K562 (cell line): ENCODE data around the gene RAD54L. TPM values are rescaled to one million over a fixed set of nuclear protein-coding genes. Genes with fewer than 3 reads are reported as not detected.

Experiments
- AFF4 ChIP-seq: sonication (generic); formaldehyde crosslinking; IDR thresholded peaks from 2 replicates; pipeline ENCODE4 v1.8.0; 2023; ENCODE audit warnings: mild to moderate bottlenecking, missing genetic modification reagents
- CREB1 ChIP-seq, 2 experiments: sonication (generic) in 1 of 2; formaldehyde crosslinking in 1 of 2; IDR thresholded peaks; 2 replicates each; pipeline versions ENCODE4 v1.6.1 to v1.8.0; 2012 to 2022; ENCODE audit warnings: inconsistent platforms in 1 of 2, mild to moderate bottlenecking in 1 of 2, missing genetic modification reagents in 1 of 2, moderate library complexity in 1 of 2
- HBP1 ChIP-seq: fragments of 450-650 bp; formaldehyde crosslinking; IDR thresholded peaks from 2 replicates; pipeline ENCODE4 v1.4.0; 2022; ENCODE audit warnings: missing genetic modification characterization
- HNRNPLL ChIP-seq: fragments of 200-400 bp; formaldehyde crosslinking; IDR thresholded peaks from 2 replicates; pipeline ENCODE4 v1.6.1; 2017; ENCODE audit warnings: low read length, low read depth, mild to moderate bottlenecking; ENCODE audit not compliant: poor library complexity, severe bottlenecking
- KDM1A ChIP-seq, 2 experiments: fragments of 450-650 bp; IDR thresholded peaks; 2 replicates each; pipeline ENCODE4 v1.6.1; 2016; ENCODE audit warnings: mild to moderate bottlenecking in 2 of 2
- LCOR ChIP-seq: sonication (generic); formaldehyde crosslinking; IDR thresholded peaks from 2 replicates; pipeline ENCODE4 v1.8.0; 2022; ENCODE audit warnings: mild to moderate bottlenecking, missing genetic modification reagents
- MXD1 ChIP-seq: fragments of 250-450 bp; sonication (Bioruptor Pico); IDR thresholded peaks from 2 replicates; pipeline ENCODE4 v1.8.0; 2021; ENCODE audit warnings: borderline replicate concordance, mild to moderate bottlenecking, moderate library complexity; ENCODE audit not compliant: poor library complexity, severe bottlenecking
- NFATC3 ChIP-seq: fragments of 450-650 bp; IDR thresholded peaks from 2 replicates; pipeline ENCODE4 v1.6.1; 2017; ENCODE audit warnings: mild to moderate bottlenecking
- RAD51 ChIP-seq: fragments of 450-650 bp; IDR thresholded peaks from 2 replicates; pipeline ENCODE4 v1.7.1; 2016; ENCODE audit warnings: low read depth, mild to moderate bottlenecking, borderline replicate concordance
- SREBF2 ChIP-seq: sonication (generic); formaldehyde crosslinking; IDR thresholded peaks from 2 replicates; pipeline ENCODE4 v1.4.0; 2020; ENCODE audit warnings: mild to moderate bottlenecking, missing genetic modification reagents
- TRIM28 ChIP-seq: fragments of 450-650 bp; IDR thresholded peaks from 2 replicates; pipeline ENCODE4 v1.6.1; 2017
- VEZF1 ChIP-seq: fragments of 200-800 bp; sonication (Bioruptor generic); IDR thresholded peaks from 2 replicates; pipeline ENCODE4 v1.6.1; 2017; ENCODE audit warnings: missing genetic modification characterization, missing compliant biosample characterization
- YY1 ChIP-seq, 3 experiments: IDR thresholded peaks; 2 replicates each; pipeline ENCODE4 v1.6.1; 2011; ENCODE audit warnings: low read length in 2 of 3, mild to moderate bottlenecking in 2 of 3, moderate library complexity in 2 of 3, borderline replicate concordance in 1 of 3, control low read depth in 1 of 3, low read depth in 1 of 3; ENCODE audit not compliant: insufficient read depth in 3 of 3, insufficient replicate concordance in 2 of 3, control insufficient read depth in 1 of 3, insufficient read length in 1 of 3; ENCODE audit errors: extremely low read depth in 1 of 3
- ZBTB9 ChIP-seq: fragments of 450-650 bp; formaldehyde crosslinking; IDR thresholded peaks from 2 replicates; pipeline ENCODE4 v1.4.0; 2020; ENCODE audit warnings: mild to moderate bottlenecking, moderate library complexity
- ZKSCAN1 ChIP-seq: fragments of 150-350 bp; IDR thresholded peaks from 2 replicates; pipeline ENCODE4 v1.6.1; 2016; ENCODE audit warnings: low read depth, low read length
- ZNF431 ChIP-seq: sonication (generic); formaldehyde crosslinking; IDR thresholded peaks from 2 replicates; pipeline ENCODE4 v1.8.0; 2022; ENCODE audit warnings: mild to moderate bottlenecking, missing genetic modification reagents
- polyA plus RNA-seq, 8 experiments: library from polyadenylated mRNA; depleted of rRNA in 4 of 8; stranded (reverse) in 5 of 8; unstranded in 3 of 8; fragments of >200 nt; fragmentation: Nextera tagmentation in 2 of 8; fragmentation: Illumina TruSeq in 1 of 8; extraction: Ambion mirVana in 2 of 8; extraction: Trizol in 1 of 8; gene quantifications; 2 replicates each; pipeline versions ENCODE4 v1.2.1 to v1.2.3, GENCODE V29; 2011 to 2014; ENCODE audit warnings: inconsistent platforms in 1 of 8, missing spikeins in 1 of 8
- total RNA-seq, 7 experiments: library from RNA; depleted of rRNA in 6 of 7; stranded (reverse); fragments of >200 nt in 6 of 7; fragmentation: Illumina TruSeq in 2 of 7; extraction: Trizol in 2 of 7; gene quantifications; 2 replicates each; pipeline versions ENCODE4 v1.2.1 to v1.2.3, GENCODE V29; 2011 to 2021; ENCODE audit warnings: low replicate concordance in 1 of 7

The RAD54L gene
- total and polyA plus RNA-seq, 9 of the 15 experiments (the other 6 are each of a cell fraction or from before 2014, with no cell fraction given) = 17.9 to 92.3 (median 37.5) TPM

DNA sequence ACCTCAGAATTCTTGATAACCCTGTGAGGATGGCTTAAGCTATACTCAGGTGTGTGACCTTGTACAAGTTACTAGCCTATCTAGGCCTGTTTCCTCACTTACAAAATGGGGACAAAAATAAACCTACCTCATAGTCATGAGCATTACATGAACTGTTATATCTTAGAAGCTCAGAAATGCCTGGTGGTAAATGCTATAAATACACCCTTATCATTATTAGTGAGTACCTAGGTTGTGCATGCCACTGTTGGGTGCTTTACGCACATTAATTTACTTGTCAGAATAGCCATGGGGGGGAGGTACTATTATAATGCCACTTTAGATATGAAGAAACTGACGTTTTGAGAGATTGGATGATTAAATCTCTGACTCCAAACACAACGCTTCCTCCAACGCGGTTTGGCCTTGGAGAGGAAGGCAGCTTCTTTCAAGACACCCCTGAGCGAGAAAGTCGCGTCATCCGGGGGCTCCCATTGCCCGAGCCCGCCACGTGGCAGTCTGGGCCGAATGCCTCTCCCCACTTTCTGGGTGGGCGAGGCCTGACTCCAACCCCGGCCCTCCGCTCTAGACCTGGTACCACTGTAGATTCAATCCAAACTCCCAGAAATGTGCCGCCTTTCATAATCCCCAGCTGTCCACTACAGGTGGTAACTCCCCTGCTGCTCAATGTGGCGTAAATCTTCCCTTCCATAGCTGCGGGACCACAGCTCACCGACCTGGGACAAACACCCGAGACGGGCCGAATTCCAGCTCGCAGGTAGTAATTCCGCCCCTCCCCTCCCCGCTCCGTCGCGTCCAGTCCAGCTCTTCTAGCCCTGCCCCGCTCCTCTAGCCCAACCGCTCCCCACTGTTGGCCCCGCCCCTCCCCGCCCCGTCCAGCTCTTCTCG lies 771 bp upstream of the RAD54L start (continued):
- TF ChIP-seq HNRNPLL (no peak), LCOR (CRISPR knock-in tag) (no peak), AFF4 (no peak), SREBF2 (CRISPR knock-in tag) (no peak), MXD1 (CRISPR knock-in tag) (peak; percentile 60), YY1 (IDR thresholded peaks at IDR 0.05; ENCODE audit: borderline replicate concordance in 1 of 3, control insufficient read depth in 1 of 3, extremely low read depth in 1 of 3, insufficient read depth in 3 of 3, insufficient read length in 1 of 3, insufficient replicate concordance in 2 of 3, low read depth in 1 of 3, low read length in 2 of 3) (peak in 2 of 3 experiments; percentile 15 to 16), ZBTB9 (CRISPR knock-in tag) (peak; percentile 76), RAD51 (peak; percentile 25; the same call in 1 of the 2 replicates), ZKSCAN1 (no peak), NFATC3 (no peak), CREB1 (IDR thresholded peaks at IDR 0.05) (peak; percentile 51; the same call in 1 of the 2 replicates), CREB1 (CRISPR knock-in tag; IDR thresholded peaks at IDR 0.05) (no peak; the same call in 1 of the 2 replicates), TRIM28 (peak; percentile 69), KDM1A (IDR thresholded peaks at IDR 0.05) (no peak), VEZF1 (CRISPR knock-in tag) (no peak), HBP1 (CRISPR knock-in tag) (0 out of 2 replicates have a peak, but pooled peaks have one; percentile 43), ZNF431 (CRISPR knock-in tag) (0 out of 2 replicates have a peak, but pooled peaks have one; percentile 54)
